Measurements from ENCODE around the gene CCL28. TPM values are rescaled to one million over a fixed set of nuclear protein-coding genes. Genes with fewer than 3 reads are reported as not detected.

Gene CCL28, protein sequence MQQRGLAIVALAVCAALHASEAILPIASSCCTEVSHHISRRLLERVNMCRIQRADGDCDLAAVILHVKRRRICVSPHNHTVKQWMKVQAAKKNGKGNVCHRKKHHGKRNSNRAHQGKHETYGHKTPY
- 0.04 to 0.17 TPM (median 0.11 TPM) in 4 of 5 replicates, not detected in the other for total RNA-seq (2022; extraction: Qiagen RNA extraction)

DNA sequence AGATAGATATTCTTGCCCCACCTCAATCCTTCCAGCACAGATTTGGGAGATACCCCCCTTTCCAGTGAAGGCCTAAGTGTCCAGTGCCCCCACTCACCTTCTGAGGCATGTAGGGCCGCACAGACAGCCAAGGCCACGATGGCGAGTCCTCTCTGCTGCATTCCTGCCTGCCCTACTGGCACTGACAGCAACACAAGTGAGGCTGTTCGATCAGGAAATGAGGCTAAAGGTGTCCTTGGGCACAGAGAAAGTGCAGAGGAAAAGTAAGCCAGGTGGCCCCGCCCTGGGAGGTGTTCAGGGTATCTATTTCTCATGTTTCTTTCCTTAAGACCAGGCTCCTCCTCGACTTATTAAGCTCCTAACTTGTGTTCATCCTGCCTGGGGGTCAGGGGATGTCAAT lies at the start of gene CCL28:
CCL28 (minus strand) TSS at position 236 of the 400 bp plus-strand sequence; CDS start at position 161, 75 bp downstream.

Other genes with a start within 250 kb of the CCL28 start
- gene NIM1K, start 220.2 kb downstream of the CCL28 start, total RNA-seq (2022; extraction: Qiagen RNA extraction), result 0.07 to 0.50 TPM (median 0.14 TPM) in 5 replicates
- 52.0 to 66.5 TPM (median 56.2 TPM) in 5 replicates for gene HMGCS1, start 99.0 kb downstream of the CCL28 start, total RNA-seq (2022; extraction: Qiagen RNA extraction)
- gene TMEM267, start 71.5 kb upstream of the CCL28 start, total RNA-seq (2022; extraction: Qiagen RNA extraction), result 15.6 to 23.2 TPM (median 19.2 TPM) in 5 replicates
- 4.1 to 5.9 TPM (median 4.8 TPM) in 5 replicates for gene C5orf34, start 102.8 kb upstream of the CCL28 start, total RNA-seq (2022; extraction: Qiagen RNA extraction)
- 96.8 to 119 TPM (median 109 TPM) in 5 replicates for gene PAIP1, start 144.7 kb upstream of the CCL28 start, total RNA-seq (2022; extraction: Qiagen RNA extraction)
- gene NNT, start 190.8 kb upstream of the CCL28 start, total RNA-seq (2022; extraction: Qiagen RNA extraction), result 9.7 to 13.3 TPM (median 12.2 TPM) in 5 replicates

Measured in A549 treated with Mapracorat at 1 μM for 4 hours (cell line).